WI38 (cell line): ENCODE data around the gene NCL.

Source experiments
- H3K4me3 ChIP-seq: 2 replicates; pipeline ENCODE4 v1.5.1; 2011; ENCODE audit warnings: low read depth, mild to moderate bottlenecking, control low read depth, low read length
- TF ChIP-seq, protein P1 (sequence below): IDR thresholded peaks from 2 replicates; pipeline ENCODE4 v1.5.1; 2012; ENCODE audit warnings: low read depth, mild to moderate bottlenecking, control low read depth, low read length

NCL gene

DNA sequence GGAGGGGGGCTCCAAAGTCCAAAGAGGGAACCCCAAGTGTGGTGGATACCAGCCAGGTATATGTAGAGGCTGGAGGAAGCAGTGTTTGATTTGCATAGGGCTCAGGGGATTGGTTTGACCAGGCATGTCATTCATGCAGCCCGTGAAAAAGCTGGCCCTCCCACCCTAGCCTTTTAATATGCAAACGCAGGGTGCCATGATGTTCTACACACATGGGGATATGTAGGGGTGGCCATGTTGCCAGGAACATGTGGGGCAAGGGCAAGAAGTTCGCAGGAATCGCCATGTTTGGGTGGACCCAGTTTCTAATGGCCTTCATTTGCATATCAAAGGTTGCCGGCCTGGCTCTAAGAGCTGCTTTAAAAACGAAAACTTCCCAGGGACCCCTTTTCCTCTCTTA is 35.1 kb downstream of the NCL start:
- H3K4me3 ChIP-seq, result no peak overlapping the region
- TF ChIP-seq, protein P1, sequence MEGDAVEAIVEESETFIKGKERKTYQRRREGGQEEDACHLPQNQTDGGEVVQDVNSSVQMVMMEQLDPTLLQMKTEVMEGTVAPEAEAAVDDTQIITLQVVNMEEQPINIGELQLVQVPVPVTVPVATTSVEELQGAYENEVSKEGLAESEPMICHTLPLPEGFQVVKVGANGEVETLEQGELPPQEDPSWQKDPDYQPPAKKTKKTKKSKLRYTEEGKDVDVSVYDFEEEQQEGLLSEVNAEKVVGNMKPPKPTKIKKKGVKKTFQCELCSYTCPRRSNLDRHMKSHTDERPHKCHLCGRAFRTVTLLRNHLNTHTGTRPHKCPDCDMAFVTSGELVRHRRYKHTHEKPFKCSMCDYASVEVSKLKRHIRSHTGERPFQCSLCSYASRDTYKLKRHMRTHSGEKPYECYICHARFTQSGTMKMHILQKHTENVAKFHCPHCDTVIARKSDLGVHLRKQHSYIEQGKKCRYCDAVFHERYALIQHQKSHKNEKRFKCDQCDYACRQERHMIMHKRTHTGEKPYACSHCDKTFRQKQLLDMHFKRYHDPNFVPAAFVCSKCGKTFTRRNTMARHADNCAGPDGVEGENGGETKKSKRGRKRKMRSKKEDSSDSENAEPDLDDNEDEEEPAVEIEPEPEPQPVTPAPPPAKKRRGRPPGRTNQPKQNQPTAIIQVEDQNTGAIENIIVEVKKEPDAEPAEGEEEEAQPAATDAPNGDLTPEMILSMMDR, result no peak

DNA sequence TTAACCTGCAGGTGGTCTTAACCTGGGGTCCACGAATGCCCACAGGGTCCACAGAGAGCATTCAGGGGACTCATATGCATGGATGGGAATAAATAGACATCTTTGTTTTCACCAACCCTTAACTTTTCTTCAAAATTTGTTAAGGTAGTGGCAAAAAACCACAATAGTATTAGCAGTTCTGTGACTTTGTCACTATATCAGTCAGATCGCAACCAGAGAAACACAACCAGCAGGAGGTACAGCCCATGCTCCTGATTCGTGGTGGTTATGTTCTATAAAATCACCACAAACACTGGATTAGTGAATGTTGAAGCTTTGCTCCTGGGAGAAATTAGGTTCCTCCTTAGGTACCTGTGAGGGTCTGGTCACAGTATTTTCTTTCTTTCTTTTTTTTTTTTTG is 37.2 kb downstream of the NCL start:
- no peak overlapping the region for H3K4me3 ChIP-seq
- TF ChIP-seq, protein P1, result no peak

DNA sequence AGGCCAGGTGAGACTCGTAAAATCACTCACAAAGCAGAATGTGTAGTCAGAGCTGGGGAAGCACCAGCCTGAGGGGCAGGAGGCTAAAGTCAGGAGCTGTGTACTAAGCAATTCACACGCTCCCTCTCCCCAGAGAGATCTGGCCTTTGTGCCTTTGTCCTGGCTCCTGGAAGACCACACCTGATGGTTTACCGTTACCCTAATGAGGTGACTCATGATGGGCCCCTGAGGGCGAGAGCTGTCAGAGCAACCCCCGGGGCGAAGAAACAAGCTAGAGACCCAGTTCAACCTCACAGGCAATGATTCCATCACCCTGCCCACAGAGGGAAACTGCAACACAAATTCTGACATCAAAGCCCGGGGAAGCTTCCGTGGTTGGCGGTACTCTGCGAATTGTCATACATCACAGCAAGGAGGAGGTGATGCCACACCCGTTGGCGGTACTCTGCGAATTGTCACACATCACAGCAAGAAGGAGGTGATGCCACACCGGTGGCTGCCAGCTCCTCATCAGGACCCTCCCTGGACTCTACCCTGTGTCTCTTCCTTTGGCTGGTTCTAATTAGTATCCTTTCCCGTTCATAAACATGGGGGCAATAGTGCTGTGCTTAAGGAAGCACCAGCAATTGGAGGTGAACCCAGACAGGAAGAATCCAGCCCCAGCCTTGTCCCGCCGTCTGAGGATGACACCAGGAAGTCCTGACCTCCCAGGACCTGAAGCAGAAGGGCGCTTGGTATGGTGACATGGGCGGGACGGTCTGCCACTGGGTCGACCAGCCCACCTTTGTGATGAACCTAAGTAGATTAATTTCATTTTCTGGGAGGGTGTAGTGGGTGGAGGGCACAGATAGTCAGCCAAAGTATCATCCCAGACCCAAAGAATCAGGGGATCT is 38.2 kb downstream of the NCL start:
- TF ChIP-seq, protein P1, result no peak
- H3K4me3 ChIP-seq, result no peak overlapping the region

DNA sequence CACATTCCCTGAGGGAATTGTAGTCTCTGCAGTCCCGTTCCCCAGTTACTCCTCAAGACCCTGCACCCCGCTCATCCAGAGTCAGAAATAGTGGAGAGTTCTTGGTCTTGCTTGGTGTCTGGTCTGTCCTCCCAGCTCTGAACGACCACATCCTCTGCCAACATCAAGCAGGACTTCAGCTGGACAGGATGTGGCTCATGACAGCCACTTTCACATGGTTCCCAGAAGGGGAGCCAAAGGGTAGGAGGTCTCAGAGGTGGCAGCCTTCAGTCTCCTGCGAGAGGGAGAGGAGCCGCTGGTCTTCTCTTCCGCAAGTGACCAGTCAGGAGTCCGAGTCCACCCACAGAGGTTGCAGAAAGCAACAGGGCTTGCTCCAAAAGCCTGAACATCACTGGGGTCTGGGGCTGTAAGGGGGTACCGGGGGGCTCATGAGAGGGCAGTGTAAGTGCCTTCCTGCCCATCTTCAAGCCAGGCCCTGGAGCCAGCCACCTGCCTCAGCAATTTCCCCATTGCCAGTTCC is 38.9 kb downstream of the NCL start:
- TF ChIP-seq, protein P1, result no peak
- no peak overlapping the region for H3K4me3 ChIP-seq

DNA sequence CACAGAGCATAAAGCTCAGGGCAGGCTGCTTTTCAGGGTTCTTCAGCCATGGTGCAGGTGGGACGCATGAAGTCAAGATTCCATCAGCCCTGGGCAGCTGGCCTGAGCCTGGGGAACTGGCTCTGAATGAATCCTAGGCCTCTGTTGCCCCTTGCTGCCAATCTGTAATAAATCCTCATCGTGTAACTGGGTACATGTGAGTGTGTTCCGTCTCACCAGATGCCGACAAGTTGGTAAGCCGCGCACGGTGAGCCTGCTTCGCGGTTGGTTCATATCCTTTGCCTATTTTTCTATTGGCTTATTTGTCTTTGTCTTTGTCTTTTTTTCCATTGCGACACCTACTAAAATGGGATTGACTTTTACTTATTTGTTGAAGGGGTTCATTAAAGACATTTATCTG is 41.1 kb downstream of the NCL start:
- H3K4me3 ChIP-seq, result no peak overlapping the region
- TF ChIP-seq, protein P1, result no peak

DNA sequence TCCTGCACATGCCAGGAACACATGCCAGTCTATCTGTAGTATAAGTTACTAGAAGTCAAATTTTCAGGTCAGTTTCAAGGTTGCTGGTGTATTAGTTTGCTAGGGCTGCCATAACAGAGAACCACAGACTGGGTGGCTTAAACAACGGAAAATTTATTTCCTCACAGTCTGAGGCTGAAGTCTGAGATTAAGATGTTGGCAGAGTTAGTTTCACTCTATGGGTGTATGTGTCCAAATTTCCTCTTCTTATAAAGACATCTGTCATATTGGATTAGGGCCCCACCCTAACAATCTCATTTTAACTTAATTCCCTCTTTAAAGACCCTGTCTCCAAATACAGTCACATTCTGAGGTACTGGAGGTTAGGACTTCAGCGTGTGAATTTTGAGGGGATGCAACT is 42.2 kb downstream of the NCL start:
- no peak overlapping the region for H3K4me3 ChIP-seq
- TF ChIP-seq, protein P1, result no peak

DNA sequence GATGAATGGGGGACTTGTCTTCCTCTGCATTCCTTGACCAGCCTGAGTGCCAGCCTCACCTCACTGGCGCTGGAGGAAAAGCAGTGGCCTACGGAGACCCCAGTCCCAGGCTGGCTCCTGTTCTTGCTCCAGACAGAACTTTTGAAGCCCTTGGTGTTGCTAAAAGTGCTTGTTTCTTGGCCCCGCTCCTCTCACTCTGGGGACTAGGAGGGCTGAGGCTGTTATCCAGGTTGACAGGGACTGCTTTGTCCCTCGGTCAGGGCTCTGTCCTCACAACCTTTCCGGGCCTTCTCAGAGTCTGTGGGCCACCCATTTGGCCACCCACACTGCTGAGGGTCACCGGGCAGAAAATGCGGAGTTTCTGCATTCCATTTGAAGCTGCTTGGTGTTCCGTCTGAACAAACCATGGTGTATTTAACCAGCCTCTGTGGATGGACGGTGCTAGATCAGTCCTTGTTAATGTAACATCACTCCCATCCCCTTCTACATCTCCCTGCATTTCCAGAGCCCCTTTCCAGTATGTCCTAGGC is 43.2 kb downstream of the NCL start:
- TF ChIP-seq, protein P1, result no peak
- H3K4me3 ChIP-seq, result no peak overlapping the region
